Stimulated activated CD8-positive, alpha-beta memory T cell treated with anti-CD3 and anti-CD28 coated beads, Interleukin-7, amount 100 ng/mL, for 24 hours (primary cell): ENCODE measurements around the gene GTF2F2.
"Not testable (repeated sequence)": the region's sequence is repeated elsewhere in the genome, so short reads cannot be mapped to it uniquely, and the experiment has no call there.

ENCODE experiments used
- DNase-seq: peaks from one replicate; pipeline ENCODE4 v3.0.0-alpha.2; 2020; ENCODE audit warnings: low read depth

Gene GTF2F2

DNA sequence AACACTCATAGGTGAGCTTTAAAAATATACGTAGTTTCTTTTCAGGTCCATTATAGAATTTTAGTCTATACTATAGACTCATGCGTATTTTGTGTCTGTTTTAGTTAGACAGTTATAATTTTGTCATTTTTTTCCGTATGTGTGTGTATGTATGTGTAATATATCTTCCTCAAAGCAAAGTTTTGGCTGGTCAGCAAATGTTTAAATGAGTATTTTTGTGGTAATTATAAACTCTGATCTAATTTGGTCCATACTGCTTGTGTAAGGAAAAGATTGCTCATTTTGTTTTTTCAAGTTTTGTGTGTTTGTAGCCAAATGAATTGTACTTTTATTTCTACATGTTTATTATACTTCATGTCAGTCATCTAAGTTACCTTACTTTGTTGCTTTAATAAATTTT, 60.0 kb downstream of the GTF2F2 start:
- no peak for DNase-seq

DNA sequence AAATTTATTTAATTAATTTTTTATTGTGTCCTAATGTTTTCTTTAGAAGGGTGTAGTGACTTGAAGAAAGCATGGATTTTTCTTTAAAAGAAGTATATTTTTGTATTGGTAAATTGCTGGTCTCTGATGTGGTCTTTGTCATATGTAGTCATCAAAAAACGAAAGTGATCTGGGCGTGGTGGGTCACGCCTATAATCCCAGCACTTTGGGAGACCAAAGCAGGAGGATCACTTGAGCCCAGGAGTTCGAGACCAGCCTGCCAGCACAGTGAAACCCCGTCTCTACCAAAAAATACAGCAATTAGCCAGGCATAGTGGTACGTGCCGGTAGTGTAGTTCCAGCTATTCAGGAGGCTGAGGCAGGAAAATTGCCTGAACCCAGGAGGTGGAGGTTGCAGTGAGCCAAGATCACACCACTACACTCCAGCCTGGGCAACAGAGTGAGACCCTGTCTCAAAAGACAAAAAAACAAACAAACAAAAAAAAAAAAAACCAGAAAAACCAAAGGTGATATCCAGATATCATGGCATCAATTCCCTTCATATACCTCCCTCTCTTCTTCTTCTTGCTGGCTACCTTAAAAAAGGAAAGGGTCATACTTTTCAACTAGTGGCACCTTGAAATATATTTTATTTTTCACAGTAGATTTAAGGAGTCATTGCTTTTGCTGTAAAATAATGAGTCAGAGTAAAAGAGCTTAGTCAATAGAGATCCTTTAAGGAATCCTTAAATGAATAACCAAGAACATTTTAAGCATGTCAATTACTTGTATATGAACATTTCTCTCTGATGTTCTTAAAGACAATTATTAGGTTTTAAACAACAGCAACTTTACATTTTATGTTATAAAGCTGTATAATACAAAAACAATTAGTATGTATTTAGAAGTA, 60.6 kb downstream of the GTF2F2 start:
- no peak for DNase-seq

GRCh38 chr13:45184693-45185092, 64.4 kb downstream of the GTF2F2 start:
- no peak for DNase-seq

DNA sequence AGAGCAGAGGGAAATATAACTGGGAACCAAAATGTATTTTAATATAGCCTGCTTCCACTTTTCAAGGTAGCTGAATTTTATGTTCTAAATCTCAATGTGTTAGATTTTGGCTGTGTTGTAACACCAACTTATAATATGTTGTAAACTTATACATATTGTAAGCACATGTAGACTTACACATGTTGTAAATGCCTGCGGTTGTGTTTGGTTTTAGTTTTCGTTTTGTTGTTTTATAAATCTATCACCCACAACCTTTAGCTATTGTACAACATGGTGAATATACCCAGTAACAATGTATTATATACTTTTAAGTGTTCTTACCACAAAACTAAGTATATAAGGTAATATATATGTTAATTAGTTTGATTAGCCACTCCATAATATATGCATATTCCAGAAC, 65.0 kb downstream of the GTF2F2 start:
- DNase-seq: no peak

GRCh38 chr13:45189077-45189476, 68.8 kb downstream of the GTF2F2 start:
- not testable (repeated sequence) for DNase-seq

DNA sequence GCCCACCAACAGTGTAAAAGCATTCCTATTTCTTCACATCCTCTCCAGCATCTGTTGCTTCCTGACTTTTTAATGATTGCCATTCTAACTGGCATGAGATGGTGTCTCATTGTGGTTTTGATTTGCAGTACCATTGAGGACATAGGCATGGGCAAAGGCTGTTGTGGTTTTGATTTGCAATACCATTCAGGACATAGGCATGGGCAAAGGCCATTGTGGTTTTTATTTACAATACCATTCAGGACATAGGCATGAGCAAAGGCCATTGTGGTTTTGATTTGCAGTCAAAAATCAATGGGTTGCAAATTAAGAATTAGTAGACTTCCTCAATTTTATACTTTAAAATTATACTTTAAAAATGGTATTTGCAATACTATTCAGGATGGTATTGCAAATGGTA, 69.2 kb downstream of the GTF2F2 start:
- not testable (repeated sequence) for DNase-seq

DNA sequence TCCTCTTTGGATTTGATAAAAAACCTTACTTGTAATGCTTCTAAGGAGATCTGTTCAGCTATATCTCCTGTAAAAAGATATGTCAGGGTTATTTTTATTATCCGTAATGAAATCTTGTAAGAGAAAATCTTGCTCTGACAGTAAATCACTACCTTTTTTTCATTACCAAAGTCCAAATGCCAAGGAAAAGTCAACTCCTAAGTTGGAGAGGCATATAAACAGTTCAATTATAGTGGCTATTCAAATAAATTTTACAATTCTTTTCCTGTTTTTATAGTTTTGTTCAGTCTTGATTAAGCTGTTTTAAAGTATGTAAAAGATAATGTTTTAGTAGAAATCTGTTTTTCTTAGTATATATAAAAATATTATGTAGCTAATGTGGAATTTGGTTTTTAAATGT, 71.6 kb downstream of the GTF2F2 start:
- DNase-seq: no peak

DNA sequence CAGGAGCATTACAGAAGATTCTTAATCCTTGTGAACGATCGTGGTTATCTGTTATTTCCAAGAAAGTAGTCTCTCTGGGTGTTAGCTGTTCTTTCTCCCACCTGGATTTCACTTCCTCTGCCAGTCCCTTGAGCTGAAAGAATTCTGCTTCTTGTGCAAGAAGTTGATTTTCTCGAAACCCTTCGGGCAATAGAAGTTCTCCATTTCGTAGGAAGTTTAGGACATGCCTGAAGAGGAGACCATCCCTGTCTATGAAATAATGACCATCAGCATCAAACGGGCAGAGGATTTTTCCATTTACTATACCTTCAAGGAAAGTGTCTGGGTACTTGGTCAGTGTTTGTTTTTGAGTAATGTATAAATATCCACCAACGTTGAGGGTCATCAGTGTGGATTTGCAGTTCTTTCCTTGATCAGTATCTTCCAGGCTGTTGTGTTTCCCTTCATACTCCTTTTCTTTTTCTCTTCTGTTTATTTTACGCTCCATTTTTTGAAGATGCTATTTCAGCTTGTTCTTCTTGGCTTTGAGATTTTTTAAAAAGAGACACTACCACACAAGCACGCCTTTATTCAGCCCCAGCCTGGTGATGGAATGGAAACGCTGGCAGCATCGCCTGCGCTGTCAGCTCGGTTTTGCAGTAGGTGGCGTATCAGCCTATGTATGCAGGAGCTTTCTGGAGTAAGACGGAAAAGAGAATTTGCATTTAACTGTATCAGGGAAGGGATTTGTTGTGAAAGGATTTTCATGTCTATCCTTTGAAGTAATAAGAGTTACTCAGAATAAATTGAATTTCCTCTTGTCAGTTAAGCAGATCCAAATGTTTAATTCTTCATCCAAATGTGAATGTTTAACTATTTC, 74.0 kb downstream of the GTF2F2 start:
- no peak for DNase-seq

DNA sequence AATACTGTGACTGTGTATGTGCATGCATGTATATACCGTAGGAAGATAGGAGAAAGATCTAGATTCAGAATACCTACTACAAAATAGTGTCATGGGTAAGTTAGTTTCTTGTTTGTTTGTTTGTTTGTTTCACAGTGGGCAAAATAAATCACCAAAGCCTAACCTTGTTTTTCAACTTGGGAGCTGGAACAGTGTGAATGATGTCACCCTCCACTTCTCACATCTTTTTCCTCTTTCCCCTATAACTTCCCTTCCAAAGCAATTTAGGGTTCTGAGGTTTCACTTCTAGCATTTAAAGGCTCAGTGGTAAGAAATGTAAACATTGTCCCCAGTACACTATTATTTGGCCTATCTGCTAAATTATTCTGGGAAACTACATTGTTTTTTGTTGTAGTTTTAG, 75.1 kb downstream of the GTF2F2 start:
- no peak for DNase-seq

GRCh38 chr13:45196096-45196495, 75.8 kb downstream of the GTF2F2 start:
- no peak for DNase-seq

DNA sequence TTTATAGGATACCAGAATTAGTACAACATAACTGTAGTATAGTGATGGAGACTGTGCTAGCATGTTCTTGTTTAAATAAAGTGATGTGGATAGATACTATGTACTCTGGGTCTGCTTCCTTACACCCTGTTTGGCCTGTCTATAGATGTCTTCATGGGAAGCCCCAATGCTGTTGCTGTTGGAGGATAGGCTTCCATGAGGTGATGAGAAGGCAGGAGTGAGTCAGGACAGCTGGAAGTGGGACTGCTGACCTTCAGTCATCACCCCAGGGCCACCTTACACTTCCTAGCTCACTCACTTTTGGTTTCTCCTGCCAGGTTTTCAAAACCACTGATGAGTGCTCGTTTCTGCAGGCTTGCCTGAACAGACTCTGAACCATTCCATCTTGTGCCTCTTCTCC, 76.3 kb downstream of the GTF2F2 start:
- no peak for DNase-seq

- DNase-seq: no peak
These were observed 77.7 kb downstream of the GTF2F2 start for GRCh38 chr13:45198041-45198440.

DNA sequence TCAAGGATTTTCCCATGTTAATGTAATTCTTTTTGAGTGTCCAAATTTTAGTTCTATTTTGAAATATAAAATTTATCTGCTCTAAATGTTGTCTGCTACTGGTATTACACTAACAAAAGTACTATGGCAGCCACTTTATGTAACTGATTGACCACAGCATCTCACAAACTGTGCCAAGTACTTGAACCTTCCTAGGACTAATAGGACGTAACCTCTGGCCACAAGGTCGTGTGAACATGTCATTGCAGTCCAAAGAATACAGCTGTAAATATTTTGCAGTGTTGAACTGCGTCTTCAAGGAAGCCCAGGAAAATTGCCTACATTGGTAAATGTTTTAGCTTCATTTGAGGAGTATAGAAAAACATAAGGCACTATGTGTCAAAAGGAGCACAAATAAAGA, 78.6 kb downstream of the GTF2F2 start:
- no peak for DNase-seq

DNA sequence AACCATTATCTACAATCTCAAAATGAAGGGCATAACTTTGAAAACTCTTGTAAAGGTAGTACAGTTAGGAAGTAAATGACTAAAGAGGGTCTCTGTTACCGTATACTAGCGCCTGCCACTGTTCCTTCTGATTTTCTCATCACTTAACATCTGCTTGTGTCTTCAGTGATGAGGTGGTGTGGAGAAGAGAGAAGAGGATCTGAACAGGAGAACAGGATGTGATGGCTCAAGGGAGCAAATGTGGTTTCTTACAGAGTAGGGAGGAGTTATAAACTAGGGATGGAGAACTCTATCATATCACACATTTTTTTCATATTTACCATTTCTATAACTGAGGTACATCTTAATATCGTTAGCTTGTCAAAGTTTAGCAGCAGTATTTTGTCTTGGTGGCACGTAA, 79.4 kb downstream of the GTF2F2 start:
- no peak for DNase-seq

DNA sequence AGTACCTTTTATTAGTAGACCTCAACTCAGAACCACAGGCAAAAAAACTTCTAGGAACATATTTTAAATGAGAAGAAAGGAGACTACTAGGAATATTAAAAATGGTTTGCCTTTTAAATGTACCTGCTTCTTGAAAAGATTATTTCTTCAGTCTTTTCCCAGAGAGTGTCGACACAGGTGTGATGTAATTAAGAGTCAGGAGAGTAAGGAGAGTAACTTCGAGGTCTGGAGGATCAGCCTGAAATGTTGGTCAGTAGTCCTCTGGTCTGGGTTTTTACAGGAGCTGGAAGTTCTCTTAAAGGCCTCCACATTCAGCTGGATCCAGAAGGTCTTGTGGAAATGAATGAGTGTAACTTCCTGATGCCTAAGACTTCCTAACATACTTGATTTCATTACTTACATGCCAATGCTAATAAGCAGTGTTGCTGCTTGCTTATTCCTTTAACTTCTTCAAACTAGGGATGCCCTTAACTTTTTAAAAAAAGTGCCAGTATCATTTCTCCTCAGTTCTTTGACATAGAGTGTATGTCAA, 80.5 kb downstream of the GTF2F2 start, which contains the start of gene KCTD4:
Gene KCTD4 (minus strand): TSS at position 345 of the 532 bp plus-strand sequence. CDS start 6,478 bp downstream, outside the sequence.
- DNase-seq: no peak

DNA sequence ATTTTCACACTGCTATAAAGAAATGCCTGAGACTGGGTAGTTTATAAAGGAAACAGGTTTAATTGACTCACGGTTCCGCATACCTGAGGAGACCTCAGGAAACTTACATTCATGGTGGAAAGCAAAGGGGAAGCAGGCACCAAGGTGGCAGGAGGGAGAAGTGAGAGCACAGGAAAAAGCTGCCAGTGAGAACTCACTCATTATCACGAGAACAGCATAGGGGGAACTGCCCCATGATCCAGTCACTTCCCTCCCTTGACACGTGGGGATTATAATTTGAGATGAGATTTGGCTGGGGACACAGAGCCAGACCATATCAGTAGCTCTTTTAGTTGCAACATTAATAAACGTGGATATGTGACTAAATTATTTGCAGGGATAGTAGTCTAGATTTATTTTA, 84.8 kb downstream of the GTF2F2 start:
- no peak for DNase-seq

DNA sequence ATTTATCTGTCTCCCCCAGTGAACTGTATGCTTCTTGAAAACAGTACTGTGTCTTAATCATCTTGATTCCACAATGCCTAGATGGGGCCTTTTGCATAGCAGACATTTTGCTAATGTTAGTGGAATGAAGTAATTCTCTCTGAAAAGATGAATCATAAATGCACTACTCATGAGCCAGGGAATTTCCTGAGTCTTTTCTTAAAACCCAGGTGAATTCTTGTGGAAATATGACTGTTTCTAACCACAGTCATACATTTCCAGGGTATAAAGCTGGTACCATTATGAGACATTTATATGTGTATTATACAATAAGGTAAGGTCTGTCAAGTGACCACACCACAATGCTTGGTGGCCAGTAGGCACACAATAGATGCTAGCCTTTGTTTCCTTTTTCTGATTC, 86.0 kb downstream of the GTF2F2 start:
- no peak for DNase-seq

GRCh38 chr13:45207319-45207718, 87.0 kb downstream of the GTF2F2 start:
- no peak for DNase-seq

GRCh38 chr13:45208132-45208531, 87.8 kb downstream of the GTF2F2 start:
- no peak for DNase-seq

- no peak for DNase-seq
These were observed 88.9 kb downstream of the GTF2F2 start for GRCh38 chr13:45209229-45209628.

GRCh38 chr13:45215392-45216077, 95.2 kb downstream of the GTF2F2 start:
- DNase-seq: no peak

GRCh38 chr13:45216193-45216592, 95.9 kb downstream of the GTF2F2 start:
- DNase-seq: no peak
